Right lobe of liver (tissue), 4 donors: ENCODE measurements around the gene S1PR3.

Experiments used
- CTCF ChIP-seq, 4 donors: fragments of 200-600 bp in 3 of 4; fragments of 450-650 bp in 1 of 4; IDR thresholded peaks; one replicate each; pipeline versions ENCODE4 v1.5.1 to v1.8.0; 2016 to 2022; ENCODE audit warnings: antibody characterized with exemption in 4 of 4, mild to moderate bottlenecking in 2 of 4
- POLR2A ChIP-seq: fragments of 450-650 bp; IDR thresholded peaks from one replicate; pipeline ENCODE4 v1.6.1; 2017; ENCODE audit warnings: antibody characterized with exemption, mild to moderate bottlenecking
- donor health status: DM: no; HTN: no; CAD: no.
- donor health status: DM: no; HTN: no; CAD: no.
- donor health status: DM: no; HTN: yes; CAD: no.

DNA sequence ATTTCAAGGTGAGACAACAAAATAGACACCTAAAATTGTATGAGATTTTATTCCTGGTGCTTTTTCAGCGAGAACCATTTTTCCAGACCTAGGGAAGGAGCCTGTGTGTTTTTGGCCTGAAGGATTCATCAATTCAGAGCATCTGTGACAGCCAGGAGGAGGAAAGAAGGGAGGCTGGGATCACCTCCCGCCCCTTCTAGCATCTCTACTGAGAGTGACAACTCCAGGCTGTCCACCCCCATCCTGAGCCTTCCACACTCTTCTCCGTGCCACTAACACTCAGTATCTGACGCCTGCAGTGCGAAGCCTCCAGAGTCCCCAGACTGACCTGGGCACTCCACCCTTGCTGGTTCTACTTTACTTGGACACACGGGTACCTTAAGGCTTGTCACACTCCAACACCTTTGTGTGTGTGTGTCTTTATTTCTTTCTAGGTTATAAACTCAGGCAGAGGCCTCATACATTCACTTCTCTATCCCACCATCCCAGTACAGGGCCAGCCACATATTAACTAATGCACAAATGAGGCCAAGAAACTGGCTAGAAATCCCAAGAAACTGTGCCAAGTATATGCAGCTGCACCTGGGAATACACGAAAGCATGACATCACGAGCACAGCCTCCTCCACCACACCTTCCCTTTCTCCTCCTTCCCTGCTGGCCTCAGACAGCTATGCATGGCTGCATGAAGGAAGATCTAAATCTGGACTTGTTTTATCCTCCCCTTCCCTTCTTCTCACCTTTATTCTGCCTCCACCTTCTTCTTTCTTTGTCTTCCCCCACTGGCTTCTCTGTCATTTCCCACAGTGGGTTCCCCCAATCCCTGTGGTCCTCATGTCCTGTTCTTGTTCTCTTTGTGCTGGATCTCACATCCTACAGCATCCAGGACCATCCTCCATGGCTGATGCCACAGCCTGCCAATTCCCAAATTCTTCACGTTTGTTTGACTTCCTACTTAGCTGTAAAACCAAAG, 16.0 kb downstream of the S1PR3 start:
- TF ChIP-seq CTCF (IDR thresholded peaks at IDR 0.05) (no peak), POLR2A (no peak)
